ENCODE data around the gene CCDC102A.
"Not testable (repeated sequence)": the region's sequence is repeated elsewhere in the genome, so short reads cannot be mapped to it uniquely, and the experiment has no call there.

CCDC102A gene

GRCh38 chr16:57504001-57504400 lies 32.4 kb downstream of the CCDC102A start:
- peaks cover 3% of the 10 kb centered on the region for H3K4me1 ChIP-seq (ENCODE audit: insufficient read depth, low read length)
- H3K4me3 ChIP-seq (ENCODE audit: low read length) = no peak overlapping the region
- no peak overlapping the region for H2AFZ ChIP-seq (ENCODE audit: low read depth, low read length)
- peaks cover 33% of the 10 kb centered on the region for H3K27me3 ChIP-seq (ENCODE audit: insufficient read depth, low read length)
- no peaks in the 10 kb centered on the region for H3K36me3 ChIP-seq (ENCODE audit: insufficient read depth, low read length)
- H3K9me3 ChIP-seq (ENCODE audit: low read length) = no peaks in the 10 kb centered on the region

- H3K9me3 ChIP-seq (ENCODE audit: low read length) = no peaks in the 10 kb centered on the region
- H2AFZ ChIP-seq (ENCODE audit: low read depth, low read length) = no peak overlapping the region
- peaks cover 33% of the 10 kb centered on the region for H3K27me3 ChIP-seq (ENCODE audit: insufficient read depth, low read length)
- H3K4me1 ChIP-seq (ENCODE audit: insufficient read depth, low read length) = peaks cover 3% of the 10 kb centered on the region
- H3K36me3 ChIP-seq (ENCODE audit: insufficient read depth, low read length) = no peaks in the 10 kb centered on the region
- H3K4me3 ChIP-seq (ENCODE audit: low read length) = no peak overlapping the region
Measured at GRCh38 chr16:57503366-57503765, 33.0 kb downstream of the CCDC102A start.

GRCh38 chr16:57502048-57502775 lies 34.2 kb downstream of the CCDC102A start:
- peaks cover 33% of the 10 kb centered on the region for H3K27me3 ChIP-seq (ENCODE audit: insufficient read depth, low read length)
- H3K4me1 ChIP-seq (ENCODE audit: insufficient read depth, low read length) = peaks cover 3% of the 10 kb centered on the region
- no peak overlapping the region for H3K4me3 ChIP-seq (ENCODE audit: low read length)
- H3K36me3 ChIP-seq (ENCODE audit: insufficient read depth, low read length) = no peaks in the 10 kb centered on the region
- no peaks in the 10 kb centered on the region for H3K9me3 ChIP-seq (ENCODE audit: low read length)
- H2AFZ ChIP-seq (ENCODE audit: low read depth, low read length) = no peak overlapping the region

GRCh38 chr16:57501492-57501891 lies 34.9 kb downstream of the CCDC102A start:
- H3K4me1 ChIP-seq (ENCODE audit: insufficient read depth, low read length) = no peaks in the 10 kb centered on the region
- no peaks in the 10 kb centered on the region for H3K36me3 ChIP-seq (ENCODE audit: insufficient read depth, low read length)
- no peaks in the 10 kb centered on the region for H3K9me3 ChIP-seq (ENCODE audit: low read length)
- H3K27me3 ChIP-seq (ENCODE audit: insufficient read depth, low read length) = peaks cover 30% of the 10 kb centered on the region
- no peak overlapping the region for H3K4me3 ChIP-seq (ENCODE audit: low read length)
- no peak overlapping the region for H2AFZ ChIP-seq (ENCODE audit: low read depth, low read length)

- Histone ChIP-seq H3K4me3 (ENCODE audit: low read length) (no peak overlapping the region), H3K36me3 (ENCODE audit: insufficient read depth, low read length) (no peaks in the 10 kb centered on the region), H2AFZ (ENCODE audit: low read depth, low read length) (no peak overlapping the region), H3K4me1 (ENCODE audit: insufficient read depth, low read length) (no peaks in the 10 kb centered on the region), H3K9me3 (ENCODE audit: low read length) (no peaks in the 10 kb centered on the region), H3K27me3 (ENCODE audit: insufficient read depth, low read length) (peaks cover 30% of the 10 kb centered on the region)
Measured at GRCh38 chr16:57500578-57501111, 35.7 kb downstream of the CCDC102A start.

- H3K4me1 ChIP-seq (ENCODE audit: insufficient read depth, low read length); H3K4me3 ChIP-seq (ENCODE audit: low read length): not testable (repeated sequence)
Measured at GRCh38 chr16:57499941-57500340, 36.4 kb downstream of the CCDC102A start.

GRCh38 chr16:57498031-57498430 lies 38.3 kb downstream of the CCDC102A start:
- no peak overlapping the region for H3K4me3 ChIP-seq (ENCODE audit: low read length)
- no peaks in the 10 kb centered on the region for H3K36me3 ChIP-seq (ENCODE audit: insufficient read depth, low read length)
- peaks cover 6% of the 10 kb centered on the region for H3K4me1 ChIP-seq (ENCODE audit: insufficient read depth, low read length)
- H2AFZ ChIP-seq (ENCODE audit: low read depth, low read length) = no peak overlapping the region
- H3K27me3 ChIP-seq (ENCODE audit: insufficient read depth, low read length) = peaks cover 18% of the 10 kb centered on the region
- H3K9me3 ChIP-seq (ENCODE audit: low read length) = no peaks in the 10 kb centered on the region

More at GRCh38 chr16:57499941-57500340, 36.4 kb downstream of the CCDC102A start:
- not testable (repeated sequence) for H3K9me3 ChIP-seq (ENCODE audit: low read length); H2AFZ ChIP-seq (ENCODE audit: low read depth, low read length); H3K36me3 ChIP-seq (ENCODE audit: insufficient read depth, low read length)
- peaks cover 28% of the 10 kb centered on the region for H3K27me3 ChIP-seq (ENCODE audit: insufficient read depth, low read length)

GRCh38 chr16:57497121-57497520 lies 39.2 kb downstream of the CCDC102A start:
- Histone ChIP-seq H3K27me3 (ENCODE audit: insufficient read depth, low read length) (peaks cover 14% of the 10 kb centered on the region), H2AFZ (ENCODE audit: low read depth, low read length) (no peak overlapping the region), H3K9me3 (ENCODE audit: low read length) (no peaks in the 10 kb centered on the region), H3K36me3 (ENCODE audit: insufficient read depth, low read length) (no peaks in the 10 kb centered on the region), H3K4me3 (ENCODE audit: low read length) (no peak overlapping the region), H3K4me1 (ENCODE audit: insufficient read depth, low read length) (peaks cover 6% of the 10 kb centered on the region)

GRCh38 chr16:57493767-57494166 lies 42.6 kb downstream of the CCDC102A start:
- Histone ChIP-seq H2AFZ (ENCODE audit: low read depth, low read length) (no peak overlapping the region), H3K4me1 (ENCODE audit: insufficient read depth, low read length) (peaks cover 6% of the 10 kb centered on the region), H3K4me3 (ENCODE audit: low read length) (no peak overlapping the region), H3K36me3 (ENCODE audit: insufficient read depth, low read length) (no peaks in the 10 kb centered on the region), H3K9me3 (ENCODE audit: low read length) (peaks cover 3% of the 10 kb centered on the region), H3K27me3 (ENCODE audit: insufficient read depth, low read length) (peaks cover 8% of the 10 kb centered on the region)

GRCh38 chr16:57489229-57489628 lies 47.1 kb downstream of the CCDC102A start:
- Histone ChIP-seq H2AFZ (ENCODE audit: low read depth, low read length) (no peak overlapping the region), H3K4me1 (ENCODE audit: insufficient read depth, low read length) (peaks cover 16% of the 10 kb centered on the region), H3K9me3 (ENCODE audit: low read length) (peaks cover 3% of the 10 kb centered on the region), H3K27me3 (ENCODE audit: insufficient read depth, low read length) (peaks cover 15% of the 10 kb centered on the region), H3K36me3 (ENCODE audit: insufficient read depth, low read length) (no peaks in the 10 kb centered on the region), H3K4me3 (ENCODE audit: low read length) (no peak overlapping the region)

GRCh38 chr16:57486858-57487834 lies 49.2 kb downstream of the CCDC102A start:
- Histone ChIP-seq H3K9me3 (ENCODE audit: low read length) (peaks cover 3% of the 10 kb centered on the region), H3K27me3 (ENCODE audit: insufficient read depth, low read length) (peaks cover 15% of the 10 kb centered on the region), H3K36me3 (ENCODE audit: insufficient read depth, low read length) (no peaks in the 10 kb centered on the region), H2AFZ (ENCODE audit: low read depth, low read length) (no peak overlapping the region), H3K4me1 (ENCODE audit: insufficient read depth, low read length) (peaks cover 10% of the 10 kb centered on the region), H3K4me3 (ENCODE audit: low read length) (peak overlapping the region; percentile 39)

GRCh38 chr16:57485916-57486857 lies 50.2 kb downstream of the CCDC102A start, which contains the start of gene DOK4:
Gene DOK4 (minus strand): TSS chr16:57486493. CDS start chr16:57479507, 6,986 bp downstream.
- Histone ChIP-seq H3K9me3 (ENCODE audit: low read length) (peaks cover 3% of the 10 kb centered on the region), H3K4me1 (ENCODE audit: insufficient read depth, low read length) (peaks cover 10% of the 10 kb centered on the region), H3K27me3 (ENCODE audit: insufficient read depth, low read length) (peaks cover 15% of the 10 kb centered on the region), H3K36me3 (ENCODE audit: insufficient read depth, low read length) (no peaks in the 10 kb centered on the region), H2AFZ (ENCODE audit: low read depth, low read length) (peak within 1 kb of the TSS; percentile 34), H3K4me3 (ENCODE audit: low read length) (peak within 1 kb of the TSS; percentile 39)
